HG02970 (cell line): ENCODE data around the gene LYPD8.

ENCODE experiments used
- ATAC-seq: cut with Tn5 transposase; IDR thresholded peaks from one replicate; pipeline ENCODE4 v1.9.1; 2021; ENCODE audit warnings: mild to moderate bottlenecking, moderate library complexity, moderate number of reproducible peaks; ENCODE audit not compliant: unreplicated experiment, low FRiP score

Gene LYPD8

DNA sequence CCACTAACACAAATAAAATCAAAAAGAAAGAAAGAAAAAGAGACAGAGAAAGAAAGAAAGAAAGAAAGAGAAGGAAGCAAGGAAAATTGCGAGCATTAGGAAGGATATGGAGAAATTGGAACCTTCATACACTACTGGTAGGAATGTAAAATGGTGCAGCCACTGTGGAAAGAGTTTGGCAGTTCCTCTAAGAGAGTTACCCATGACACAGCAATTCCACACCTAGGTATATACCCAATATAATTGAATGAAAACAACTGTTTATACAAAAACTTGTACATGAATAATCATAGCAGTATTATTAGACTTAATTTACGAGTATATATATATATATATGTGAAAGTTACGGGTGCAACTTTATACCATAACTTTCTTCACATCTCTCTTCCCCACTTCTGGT, 4.1 kb upstream of the LYPD8 start:
- ATAC-seq: no peak

- no peak for ATAC-seq
These were observed 2.8 kb upstream of the LYPD8 start for GRCh38 chr1:248758352-248758751.

- no peak for ATAC-seq
These were observed 2.2 kb upstream of the LYPD8 start for GRCh38 chr1:248757784-248758195.

GRCh38 chr1:248756636-248757035, 1.1 kb upstream of the LYPD8 start:
- ATAC-seq: no peak

- ATAC-seq: no peak
These were observed 592 bp upstream of the LYPD8 start for GRCh38 chr1:248756151-248756550.

GRCh38 chr1:248753708-248754280, 1.8 kb downstream of the LYPD8 start:
- no peak for ATAC-seq

DNA sequence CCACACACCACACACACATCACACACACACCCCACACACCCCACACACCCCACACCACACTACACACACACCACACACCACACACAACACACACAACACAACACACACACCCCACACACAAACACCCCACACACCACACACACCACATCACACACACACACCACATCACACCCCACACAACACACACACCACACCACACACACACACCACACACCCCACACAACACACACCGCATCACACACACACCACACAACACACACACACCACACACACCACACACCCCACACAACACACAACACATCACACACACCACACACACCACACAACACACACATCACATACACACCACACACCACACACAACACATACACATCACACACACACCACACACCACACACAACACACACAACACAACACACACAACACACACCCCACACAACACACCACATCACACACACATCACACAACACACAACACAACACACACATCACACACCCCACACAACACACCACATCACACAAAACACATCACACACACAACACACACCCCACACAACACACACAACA, 2.4 kb downstream of the LYPD8 start:
- ATAC-seq: no peak

DNA sequence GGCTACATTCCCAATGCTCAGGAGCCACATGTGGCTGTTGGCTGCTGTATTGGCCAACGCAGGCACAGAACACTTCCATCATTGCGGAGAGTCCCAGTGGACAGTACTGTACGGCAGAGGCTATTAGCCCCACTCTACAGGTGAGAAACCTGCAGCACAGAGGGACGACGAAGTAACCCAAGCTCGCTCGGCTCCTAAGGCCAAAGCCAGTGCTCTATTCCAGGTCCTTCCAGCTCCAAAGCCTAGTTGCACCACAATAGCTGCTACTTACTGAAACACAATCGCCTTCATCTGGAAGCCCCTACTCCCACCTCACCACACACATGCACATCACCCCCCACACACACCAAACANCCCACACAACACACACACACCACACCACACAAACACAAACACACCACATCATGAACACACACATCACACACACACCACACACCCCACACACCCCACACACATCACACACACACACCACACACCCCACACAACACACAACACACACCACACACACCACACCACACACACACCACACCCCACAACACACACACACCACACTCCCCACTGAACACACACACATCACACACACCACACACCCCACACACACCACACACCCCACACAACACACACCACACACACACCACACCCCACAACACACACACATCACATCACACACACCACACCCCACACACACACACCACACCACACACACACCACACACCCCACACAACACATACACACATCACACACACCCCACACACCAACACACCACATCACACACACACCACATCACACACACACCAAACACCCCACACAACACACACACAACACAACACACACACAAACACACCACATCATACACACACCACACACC, 3.2 kb downstream of the LYPD8 start:
- no peak for ATAC-seq

DNA sequence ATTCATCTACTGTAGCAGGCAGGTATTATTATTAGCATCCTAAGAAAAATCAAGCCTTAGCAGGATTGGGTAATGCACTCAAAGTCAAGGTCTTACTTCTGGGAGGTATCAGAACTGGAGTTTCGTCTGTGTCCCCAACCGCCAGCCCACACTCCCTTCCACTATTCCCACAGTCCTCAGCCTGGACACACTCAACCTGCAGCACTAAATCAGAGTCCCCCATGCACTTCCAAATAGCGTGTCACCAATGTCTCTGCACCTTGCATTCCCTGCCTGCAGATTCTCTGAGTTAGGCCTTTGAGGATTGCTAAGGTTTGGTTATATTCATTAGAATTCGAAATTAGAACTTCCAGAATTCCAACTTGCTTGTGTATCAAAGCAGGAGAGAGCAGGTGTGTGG, 3.9 kb downstream of the LYPD8 start:
- no peak for ATAC-seq

DNA sequence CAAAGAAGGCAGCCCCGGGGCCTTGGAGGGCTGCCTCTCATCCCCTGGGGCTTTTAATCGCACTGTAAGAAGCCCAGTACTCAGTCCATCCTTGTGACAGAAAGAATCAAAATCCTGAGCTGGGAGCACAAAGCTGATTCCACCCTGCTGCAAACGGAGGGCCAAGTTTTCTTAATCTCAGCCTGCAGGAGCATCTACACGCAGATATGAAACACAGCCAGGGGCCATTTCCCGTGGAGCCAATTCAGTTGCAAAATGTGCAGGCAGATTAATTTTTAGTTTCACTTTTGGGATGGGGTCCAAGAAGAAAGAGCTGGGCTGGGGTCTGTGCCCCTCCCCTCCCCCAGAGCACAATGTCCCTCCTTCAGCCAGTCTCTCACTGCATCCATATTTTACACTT, 4.4 kb downstream of the LYPD8 start:
- ATAC-seq: no peak

GRCh38 chr1:248750496-248750895, 5.1 kb downstream of the LYPD8 start:
- ATAC-seq: no peak

DNA sequence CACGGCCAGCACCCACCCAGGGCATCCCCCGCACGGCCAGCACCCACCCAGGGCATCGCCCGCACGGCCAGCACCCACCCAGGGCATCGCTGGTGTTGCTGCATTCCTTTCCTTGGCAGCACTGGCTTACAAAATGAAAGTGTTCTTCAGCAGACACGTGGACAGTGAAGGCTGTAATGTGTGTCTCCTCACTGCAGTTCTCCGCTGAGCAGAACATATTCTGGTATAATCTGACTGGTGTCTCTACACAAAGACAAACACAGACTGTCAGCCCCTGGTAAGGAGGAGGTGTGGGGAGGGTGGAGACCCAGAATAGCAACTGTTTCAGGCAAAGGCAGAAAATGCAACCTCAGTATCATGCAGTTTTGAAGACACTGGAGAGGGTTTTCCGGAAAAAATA, 7.3 kb downstream of the LYPD8 start:
- no peak for ATAC-seq

DNA sequence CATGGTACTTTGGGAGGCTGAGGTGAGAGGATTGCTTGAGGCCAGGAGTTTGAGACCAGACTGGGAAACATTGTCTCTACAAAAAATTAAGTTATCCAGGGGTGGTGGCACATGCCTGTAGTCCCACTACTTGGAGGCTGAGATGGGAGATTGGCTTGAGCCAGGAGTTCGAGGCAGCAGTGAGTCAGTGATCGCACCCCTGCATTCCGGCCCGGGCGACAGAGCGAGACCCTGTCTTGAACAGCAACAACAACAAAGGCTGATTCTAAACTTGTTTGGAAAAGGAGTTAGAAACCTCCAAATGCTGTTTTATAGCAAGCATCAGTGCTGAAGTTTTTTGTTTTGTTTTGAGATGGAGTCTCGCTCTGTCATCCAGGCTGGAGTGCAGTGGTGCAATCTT, 14.7 kb downstream of the LYPD8 start:
- ATAC-seq: no peak

DNA sequence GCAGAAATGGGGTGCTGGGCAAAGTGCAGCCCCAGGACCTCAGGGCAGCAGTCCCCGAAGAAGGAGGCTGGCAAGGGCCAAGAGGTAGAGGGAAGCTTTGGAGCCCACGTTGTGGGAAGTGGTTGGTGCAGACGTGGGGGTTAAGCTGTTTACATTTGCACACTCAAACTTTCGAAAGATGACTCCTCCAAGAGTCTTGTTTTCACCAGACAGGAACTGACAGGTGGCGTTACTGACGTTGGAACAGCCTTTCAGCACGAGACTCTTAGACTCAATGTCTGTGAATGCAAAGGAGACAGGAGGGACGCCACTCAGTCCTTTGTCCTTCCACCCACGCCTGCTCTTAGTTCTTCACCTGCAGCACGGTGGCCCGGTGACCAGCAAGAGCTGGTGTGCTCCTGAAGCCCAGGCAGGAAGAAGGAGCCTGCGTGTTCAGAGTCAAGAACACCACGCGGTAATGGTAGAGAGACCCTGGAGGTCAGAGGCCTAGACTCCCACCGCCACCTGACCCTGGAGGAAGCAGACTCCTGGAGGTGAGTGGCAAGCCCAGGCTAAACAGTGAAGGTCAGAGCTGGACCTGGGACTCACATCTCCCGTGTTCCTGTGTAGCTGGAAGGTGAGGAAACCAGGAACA, 15.9 kb downstream of the LYPD8 start:
- ATAC-seq: no peak

DNA sequence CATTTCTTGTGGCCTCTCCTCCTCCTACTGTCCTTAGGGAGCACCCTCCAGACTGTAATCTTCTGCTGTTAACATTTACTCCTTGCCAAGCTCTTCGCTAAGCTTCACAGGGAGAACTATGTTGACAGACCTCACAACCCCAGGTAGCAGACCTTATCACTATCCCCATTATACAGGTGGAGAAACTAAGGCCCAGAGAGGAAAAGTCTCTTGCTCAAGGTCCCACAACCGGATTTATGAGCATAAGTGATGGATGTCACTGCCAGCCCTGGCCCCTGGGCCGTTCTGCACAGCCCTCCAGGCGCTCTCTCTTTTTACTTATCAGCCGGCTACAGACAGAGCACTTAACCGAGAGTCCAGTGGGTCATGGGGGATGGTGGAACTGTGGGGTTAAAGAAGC, 18.1 kb downstream of the LYPD8 start:
- ATAC-seq: no peak

- no peak for ATAC-seq
These were observed 18.6 kb downstream of the LYPD8 start for GRCh38 chr1:248736977-248737376.

DNA sequence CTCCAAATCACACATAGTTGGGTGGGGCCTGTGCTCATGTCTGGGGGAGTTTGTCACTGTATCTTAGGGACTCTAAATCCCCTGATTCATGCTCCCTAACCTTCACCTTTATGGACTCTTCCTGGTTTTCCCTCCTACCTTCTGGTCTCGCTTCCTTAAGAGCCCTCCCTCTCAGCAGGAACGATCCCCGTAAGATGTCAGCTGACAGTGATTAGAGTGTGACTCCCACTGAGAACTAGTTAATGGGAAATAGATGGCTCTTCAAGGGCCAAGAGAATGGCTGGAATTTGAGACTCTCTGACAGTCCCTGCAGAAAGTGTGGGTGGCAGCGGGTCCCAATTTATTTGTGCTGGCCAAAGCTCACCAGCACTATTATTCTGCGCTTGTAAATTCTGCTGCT, 22.0 kb downstream of the LYPD8 start:
- ATAC-seq: no peak

DNA sequence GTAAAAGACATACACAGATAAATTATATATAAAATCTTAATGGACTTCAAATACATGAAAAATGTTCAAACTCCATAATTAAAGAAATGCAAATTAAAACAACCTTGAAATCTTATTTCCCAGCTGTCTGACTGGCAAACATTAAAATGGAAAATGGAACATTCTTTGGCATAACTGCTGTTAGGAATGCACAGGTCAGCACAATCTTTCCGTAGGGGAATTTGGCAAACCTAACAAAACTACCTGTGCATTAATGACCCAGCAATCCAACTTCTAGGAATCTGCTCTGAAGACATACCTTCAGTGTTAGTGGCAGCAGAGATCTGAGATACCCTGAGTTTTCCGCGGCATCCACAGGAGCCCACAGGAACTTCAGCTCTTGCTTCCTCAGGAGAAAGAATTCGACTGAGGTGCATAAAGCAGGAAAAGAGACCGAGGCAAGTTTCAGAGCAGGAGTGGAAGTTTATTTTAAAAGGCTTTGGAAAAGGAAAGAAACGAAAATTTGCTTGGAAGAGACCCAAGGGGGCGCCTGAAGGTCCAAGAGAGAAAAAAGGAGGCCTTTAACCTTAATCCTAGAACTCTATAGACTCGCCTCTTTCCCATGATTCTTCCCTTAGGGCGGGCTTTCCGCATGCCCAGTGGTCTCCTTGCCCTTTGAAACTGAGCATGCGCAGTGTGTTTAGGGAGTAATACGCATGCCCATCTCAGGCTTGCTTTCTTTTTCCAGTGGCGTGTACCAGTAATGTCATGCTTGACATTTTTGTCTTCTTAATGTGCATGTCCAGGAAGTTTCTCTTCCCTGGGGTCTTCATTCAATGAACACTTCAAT, 24.8 kb downstream of the LYPD8 start:
- ATAC-seq: no peak

GRCh38 chr1:248714248-248714647, 41.3 kb downstream of the LYPD8 start:
- no peak for ATAC-seq

GRCh38 chr1:248710305-248710900, 45.2 kb downstream of the LYPD8 start:
- no peak for ATAC-seq
